Adipocyte (in vitro differentiated cells): ENCODE results near the gene PPP2R2D.

Source experiments
- DNase-seq: peaks from one replicate; pipeline ENCODE4 v3.0.0-alpha.2; 2015; ENCODE audit warnings: low read depth
- H3K27me3 ChIP-seq: replicated peaks from 2 replicates; pipeline ENCODE4 v1.7.0; 2013; ENCODE audit warnings: mild to moderate bottlenecking, low read length, moderate library complexity; ENCODE audit not compliant: control insufficient read depth, insufficient read depth
- H3K36me3 ChIP-seq: 2 replicates; pipeline ENCODE4 v1.7.0; 2013; ENCODE audit warnings: low read length, mild to moderate bottlenecking, moderate library complexity; ENCODE audit not compliant: control insufficient read depth, insufficient read depth, severe bottlenecking
- H3K4me1 ChIP-seq: 2 replicates; pipeline ENCODE4 v1.7.0; 2013; ENCODE audit warnings: mild to moderate bottlenecking, low read length, moderate library complexity; ENCODE audit not compliant: control insufficient read depth, insufficient read depth
- H3K4me3 ChIP-seq: 2 replicates; pipeline ENCODE4 v1.7.0; 2013; ENCODE audit warnings: mild to moderate bottlenecking, low read length, moderate library complexity
- H3K9ac ChIP-seq: 2 replicates; pipeline ENCODE4 v1.7.0; 2013; ENCODE audit warnings: mild to moderate bottlenecking, low read length, moderate library complexity
- H3K9me3 ChIP-seq: 2 replicates; pipeline ENCODE4 v1.7.0; 2013; ENCODE audit warnings: mild to moderate bottlenecking, low read length, moderate library complexity; ENCODE audit not compliant: control insufficient read depth

The PPP2R2D gene

DNA sequence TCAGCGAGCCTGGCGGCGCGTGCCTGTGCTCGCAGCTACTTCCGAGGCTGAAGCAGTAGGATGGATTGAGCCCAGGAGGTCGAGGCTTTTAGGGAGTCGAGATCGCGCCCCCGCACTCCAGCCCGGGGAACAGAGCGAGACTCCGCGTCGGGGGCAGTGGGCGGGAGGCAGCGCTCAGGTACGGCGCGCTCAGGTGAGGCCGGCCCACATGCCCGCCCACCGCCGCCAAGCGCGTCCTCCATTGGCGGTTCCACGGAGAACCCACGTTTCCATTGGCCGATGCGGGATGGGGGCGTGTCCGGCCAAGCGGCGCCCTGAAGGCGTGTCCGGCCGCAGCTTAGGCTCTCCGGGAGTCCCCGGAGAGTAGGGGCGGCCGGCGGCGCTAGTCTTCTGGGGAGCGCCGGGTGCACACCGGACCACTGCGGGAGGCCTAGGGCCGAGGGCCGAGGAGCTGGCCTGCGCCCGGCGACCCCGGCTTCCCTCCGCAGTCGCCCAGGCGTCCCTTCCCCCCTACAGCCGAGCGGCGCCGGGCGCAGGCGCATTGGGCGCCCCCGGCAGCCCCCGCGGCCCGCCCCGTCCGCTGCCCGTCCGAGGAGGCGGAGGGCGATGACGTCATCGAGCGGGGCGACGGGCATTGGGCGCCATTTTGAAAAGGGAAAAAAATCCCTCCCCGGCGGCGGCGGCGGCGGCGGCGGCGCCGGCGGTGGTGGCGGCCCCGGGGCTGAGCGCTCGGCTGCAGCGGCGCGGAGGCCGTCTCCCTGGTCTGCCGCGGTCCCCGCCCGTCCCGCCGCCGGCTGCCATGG, at the start of gene PPP2R2D:
TSS of gene PPP2R2D (plus strand) at position 659 of the 803 bp plus-strand sequence. CDS start at position 800, 141 bp downstream.
- DNase-seq: peak; percentile 98

DNA sequence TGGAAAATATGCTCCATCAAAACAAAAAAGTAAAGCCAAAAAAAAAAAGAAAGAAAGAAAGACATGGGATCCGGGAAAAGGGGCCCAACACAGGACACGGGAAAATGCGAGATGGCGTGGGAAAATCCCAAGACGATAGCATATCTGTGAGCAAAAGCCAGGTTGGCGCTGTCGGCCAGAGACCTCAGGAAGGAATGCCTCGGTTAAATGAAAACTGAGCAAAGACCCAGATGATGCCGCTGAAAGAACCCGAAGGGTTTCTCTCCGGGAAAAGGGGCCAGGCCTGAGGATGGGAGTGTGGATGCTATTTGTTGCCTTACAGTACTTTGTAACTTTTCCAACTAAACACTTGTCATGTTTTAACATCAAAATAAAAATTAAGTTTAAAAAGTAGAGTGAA, 49.5 kb upstream of the PPP2R2D start:
- H3K4me3 ChIP-seq: no peak overlapping the region
- peaks cover 6% of the 10 kb centered on the region for H3K27me3 ChIP-seq
- no peaks in the 10 kb centered on the region for H3K9me3 ChIP-seq
- H3K9ac ChIP-seq: no peak overlapping the region
- H3K4me1 ChIP-seq: no peaks in the 10 kb centered on the region
- DNase-seq: no peak
- H3K36me3 ChIP-seq: no peaks in the 10 kb centered on the region

More for the DNA sequence above, at the start of gene PPP2R2D:
- peaks cover under 1% of the 10 kb centered on the region for H3K36me3 ChIP-seq
- H3K27me3 ChIP-seq: peaks cover 34% of the 10 kb centered on the region
- H3K9ac ChIP-seq: peak within 1 kb of the TSS; percentile 87
- H3K4me3 ChIP-seq: peak within 1 kb of the TSS; percentile 90
- peaks cover 32% of the 10 kb centered on the region for H3K4me1 ChIP-seq
- H3K9me3 ChIP-seq: no peaks in the 10 kb centered on the region

DNA sequence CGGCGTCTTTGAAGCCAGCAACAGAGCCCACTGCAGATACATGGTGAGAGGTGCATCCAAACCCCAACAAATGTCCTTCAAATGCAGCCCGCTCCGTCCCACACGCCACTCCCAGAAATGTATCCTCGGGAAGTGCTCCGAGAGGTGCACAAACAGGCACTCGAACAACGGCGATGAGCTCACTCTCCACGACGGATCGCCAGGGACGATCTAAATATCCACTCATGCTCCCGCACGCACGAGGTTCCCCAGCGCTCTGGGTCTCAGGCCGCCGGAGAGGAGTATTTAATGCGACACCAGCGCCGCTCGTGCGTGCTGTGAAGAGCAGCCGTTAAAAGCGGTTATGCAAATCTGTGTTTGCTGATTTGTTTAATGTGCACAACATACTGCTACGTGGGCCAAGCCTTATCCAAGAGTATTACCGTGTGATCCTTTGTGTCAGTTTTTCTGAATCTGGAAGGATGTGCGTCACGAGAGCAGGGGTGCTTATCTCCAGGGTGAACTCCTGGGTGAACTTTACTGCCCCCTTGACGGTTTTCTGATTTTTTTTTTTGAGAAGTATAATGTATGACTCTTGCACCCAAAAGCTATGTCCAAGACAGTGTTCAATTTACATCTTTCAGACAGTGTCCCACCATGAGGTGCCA, 48.5 kb upstream of the PPP2R2D start:
- no peak for DNase-seq
- Histone ChIP-seq H3K4me1 (no peaks in the 10 kb centered on the region), H3K9me3 (no peaks in the 10 kb centered on the region), H3K27me3 (peaks cover 6% of the 10 kb centered on the region), H3K36me3 (no peaks in the 10 kb centered on the region), H3K9ac (no peak overlapping the region), H3K4me3 (no peak overlapping the region)

DNA sequence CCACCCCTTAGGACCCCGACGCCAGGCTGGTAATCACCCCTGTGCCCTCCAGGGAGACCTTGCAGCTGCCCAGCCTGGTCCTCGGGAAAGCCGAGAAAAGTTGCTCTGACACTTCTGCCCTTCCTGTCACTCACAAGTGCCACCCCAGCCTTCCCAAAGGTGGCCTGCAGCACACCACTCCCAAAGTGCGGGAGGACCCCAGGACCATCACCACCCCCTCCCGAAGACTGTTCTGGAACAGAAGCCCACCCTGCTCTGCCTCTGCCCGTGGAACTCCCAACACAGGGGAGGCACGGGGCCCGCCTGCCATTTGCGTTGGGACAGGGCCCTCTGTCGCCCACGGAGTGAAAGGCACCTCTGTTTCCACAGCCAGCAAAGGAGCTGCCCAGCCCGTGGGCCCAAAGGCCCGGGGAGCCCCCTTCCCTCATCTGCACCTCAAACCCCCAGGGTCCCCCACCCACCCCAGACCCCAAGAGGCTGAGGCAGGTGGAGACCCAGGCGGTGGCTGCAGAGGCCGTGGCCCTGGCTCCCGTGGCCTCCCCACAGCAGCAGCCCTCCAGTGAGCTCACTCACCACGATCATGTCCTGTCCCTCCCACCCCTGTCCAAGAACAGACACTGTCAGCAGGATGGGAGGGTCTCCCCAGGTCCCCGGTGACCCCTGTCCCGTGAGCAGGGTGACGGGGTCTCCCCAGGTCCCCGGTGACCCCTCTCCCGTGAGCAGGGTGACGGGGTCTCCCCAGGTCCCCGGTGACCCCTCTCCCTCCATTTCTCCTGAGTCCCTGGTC, 47.8 kb upstream of the PPP2R2D start:
- H3K27me3 ChIP-seq: peaks cover 6% of the 10 kb centered on the region
- H3K36me3 ChIP-seq: no peaks in the 10 kb centered on the region
- H3K9me3 ChIP-seq: no peaks in the 10 kb centered on the region
- DNase-seq: no peak
- H3K4me1 ChIP-seq: no peaks in the 10 kb centered on the region
- no peak overlapping the region for H3K9ac ChIP-seq
- H3K4me3 ChIP-seq: no peak overlapping the region

DNA sequence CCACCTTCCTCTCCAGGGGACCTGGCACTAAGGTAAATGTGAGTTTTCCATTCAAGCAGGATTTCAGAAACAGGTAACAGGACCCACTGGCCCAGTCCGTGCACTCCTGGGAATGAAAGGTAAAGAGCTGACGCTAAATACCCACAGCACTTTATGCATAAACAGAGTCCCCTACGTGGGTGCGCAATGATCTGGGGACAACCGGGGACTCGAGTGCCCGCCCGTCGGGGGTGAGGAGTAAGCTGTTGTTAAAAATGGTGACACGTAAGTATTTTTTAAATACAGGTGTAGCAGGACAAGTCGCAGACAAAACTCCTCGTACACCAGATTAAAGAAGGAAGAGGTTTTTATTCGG, 47.2 kb upstream of the PPP2R2D start:
- no peak for DNase-seq
- Histone ChIP-seq H3K4me1 (no peaks in the 10 kb centered on the region), H3K9me3 (no peaks in the 10 kb centered on the region), H3K36me3 (no peaks in the 10 kb centered on the region), H3K27me3 (peaks cover 6% of the 10 kb centered on the region), H3K4me3 (no peak overlapping the region), H3K9ac (no peak overlapping the region)

DNA sequence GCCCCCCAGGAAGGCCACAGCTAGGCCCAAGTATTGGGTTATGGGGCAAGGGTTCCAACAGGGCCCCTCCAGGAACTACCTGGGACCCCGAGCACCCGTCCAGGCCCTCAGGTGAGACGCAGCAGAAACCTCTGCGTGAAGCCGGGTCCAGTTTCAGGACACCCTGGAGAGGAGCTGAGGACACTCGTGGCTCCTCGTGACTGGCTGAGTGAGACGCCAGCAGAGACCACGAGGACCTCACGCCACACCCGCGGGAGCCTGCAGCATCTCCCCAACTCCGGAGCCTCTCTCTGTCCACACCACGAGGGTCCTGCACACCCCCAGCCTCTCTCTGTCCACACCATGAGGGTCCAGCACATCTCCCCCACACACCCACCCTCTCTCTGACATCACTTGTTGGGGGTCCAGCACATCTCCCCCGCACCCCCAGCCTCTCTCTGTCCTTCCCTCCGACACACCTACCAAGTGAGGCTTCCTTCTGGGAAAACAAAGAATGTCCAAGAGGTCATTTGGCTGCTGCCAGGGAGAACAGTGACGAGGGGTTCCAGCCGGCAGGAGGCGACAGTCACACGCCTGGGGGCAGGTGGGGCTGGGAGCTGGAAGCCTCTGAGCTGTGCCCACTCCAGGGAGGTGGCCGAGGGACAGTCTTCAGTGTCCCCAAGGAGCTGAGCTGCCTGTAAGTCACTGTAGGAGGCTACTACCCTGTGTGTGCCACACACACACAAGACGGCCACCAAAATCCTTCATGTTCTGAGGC, 46.1 kb upstream of the PPP2R2D start:
- H3K27me3 ChIP-seq: peaks cover 6% of the 10 kb centered on the region
- DNase-seq: no peak

GRCh38 chr10:131855461-131856401, 45.1 kb upstream of the PPP2R2D start:
- no peak overlapping the region for H3K9ac ChIP-seq
- no peaks in the 10 kb centered on the region for H3K4me1 ChIP-seq
- no peak for DNase-seq
- H3K27me3 ChIP-seq: peaks cover 13% of the 10 kb centered on the region
- H3K9me3 ChIP-seq: no peaks in the 10 kb centered on the region
- no peaks in the 10 kb centered on the region for H3K36me3 ChIP-seq
- H3K4me3 ChIP-seq: no peak overlapping the region

More for the DNA sequence above, 46.1 kb upstream of the PPP2R2D start:
- H3K9me3 ChIP-seq: no peaks in the 10 kb centered on the region
- no peaks in the 10 kb centered on the region for H3K4me1 ChIP-seq
- no peaks in the 10 kb centered on the region for H3K36me3 ChIP-seq
- no peak overlapping the region for H3K4me3 ChIP-seq
- H3K9ac ChIP-seq: no peak overlapping the region

- H3K4me1 ChIP-seq: no peaks in the 10 kb centered on the region
- no peaks in the 10 kb centered on the region for H3K36me3 ChIP-seq
- no peak overlapping the region for H3K4me3 ChIP-seq
- no peak overlapping the region for H3K9ac ChIP-seq
- peaks cover 15% of the 10 kb centered on the region for H3K27me3 ChIP-seq
- H3K9me3 ChIP-seq: no peaks in the 10 kb centered on the region
- no peak for DNase-seq
Measured at GRCh38 chr10:131856441-131857094, 44.2 kb upstream of the PPP2R2D start.

- no peak overlapping the region for H3K4me3 ChIP-seq
- H3K9me3 ChIP-seq: no peaks in the 10 kb centered on the region
- no peaks in the 10 kb centered on the region for H3K4me1 ChIP-seq
- H3K36me3 ChIP-seq: no peaks in the 10 kb centered on the region
- DNase-seq: no peak
- H3K9ac ChIP-seq: no peak overlapping the region
- H3K27me3 ChIP-seq: peaks cover 15% of the 10 kb centered on the region
Measured at GRCh38 chr10:131857156-131858117, 43.4 kb upstream of the PPP2R2D start.
